Liver (tissue), 9 donors: ENCODE results near the gene KAZN. TPM values are rescaled to one million over a fixed set of nuclear protein-coding genes. Genes with fewer than 3 reads are reported as not detected.
A peak's percentile ranks its signal among the peaks of the same experiment; 100 is the strongest.

ENCODE experiments used
- DNase-seq: peaks from one replicate; pipeline ENCODE4 v3.0.0-alpha.2; 2017; ENCODE audit warnings: low spot score
- H3K27ac ChIP-seq, 2 donors: one replicate each; pipeline ENCODE4 v1.7.0; 2013; ENCODE audit warnings: inconsistent platforms in 2 of 2, low read length in 2 of 2, control low read depth in 1 of 2, low read depth in 1 of 2, mild to moderate bottlenecking in 1 of 2
- H3K27me3 ChIP-seq, 4 donors: one replicate each; pipeline versions ENCODE4 v1.6.1 to v1.7.0; 2013; ENCODE audit warnings: low read length in 3 of 4, inconsistent platforms in 1 of 4, mild to moderate bottlenecking in 1 of 4, moderate library complexity in 1 of 4; ENCODE audit not compliant: control insufficient read depth in 4 of 4, insufficient read depth in 4 of 4
- H3K36me3 ChIP-seq, 4 donors: one replicate each; pipeline versions ENCODE4 v1.6.1 to v1.7.0; 2013; ENCODE audit warnings: low read length in 3 of 4, mild to moderate bottlenecking in 3 of 4, low read depth in 1 of 4, moderate library complexity in 1 of 4; ENCODE audit not compliant: control insufficient read depth in 4 of 4, insufficient read depth in 3 of 4
- H3K4me1 ChIP-seq, 4 donors: one replicate each; pipeline versions ENCODE4 v1.6.1 to v1.7.0; 2013; ENCODE audit warnings: low read length in 3 of 4, mild to moderate bottlenecking in 3 of 4, moderate library complexity in 1 of 4; ENCODE audit not compliant: control insufficient read depth in 4 of 4, insufficient read depth in 4 of 4
- H3K4me3 ChIP-seq, 3 donors: one replicate each; pipeline versions ENCODE4 v1.6.1 to v1.7.0; 2013; ENCODE audit warnings: low read length in 3 of 3, control low read depth in 1 of 3, low read depth in 1 of 3, mild to moderate bottlenecking in 1 of 3
- H3K9ac ChIP-seq, 2 donors: one replicate each; pipeline ENCODE4 v1.7.0; 2013; ENCODE audit warnings: low read length in 2 of 2, mild to moderate bottlenecking in 2 of 2, moderate library complexity in 2 of 2, control low read depth in 1 of 2, low read depth in 1 of 2
- H3K9me3 ChIP-seq, 4 donors: one replicate each; pipeline versions ENCODE4 v1.6.1 to v1.7.0; 2013; ENCODE audit warnings: low read length in 3 of 4; ENCODE audit not compliant: control insufficient read depth in 4 of 4
- ATF3 ChIP-seq: IDR thresholded peaks from 2 replicates; pipeline ENCODE4 v1.6.1; 2016; ENCODE audit warnings: antibody characterized with exemption
- CTCF ChIP-seq: fragments of 150-350 bp; IDR thresholded peaks from 2 replicates; pipeline ENCODE4 v1.5.1; 2017; ENCODE audit warnings: improper control_type of control experiment, low read depth, low read length; ENCODE audit not compliant: missing input control
- EGR1 ChIP-seq, 2 donors: IDR thresholded peaks; 2 replicates each; pipeline ENCODE4 v1.6.1; 2016 to 2018; ENCODE audit warnings: antibody characterized with exemption in 2 of 2, low read depth in 2 of 2
- FOXA1 ChIP-seq: IDR thresholded peaks from 2 replicates; pipeline ENCODE4 v1.6.1; 2016; ENCODE audit warnings: antibody characterized with exemption
- FOXA2 ChIP-seq: IDR thresholded peaks from 2 replicates; pipeline ENCODE4 v1.6.1; 2016; ENCODE audit warnings: antibody characterized with exemption
- GABPA ChIP-seq, 2 donors: IDR thresholded peaks in 1 of 2; conservative IDR thresholded peaks in 1 of 2; 2 replicates each; pipeline ENCODE4 v1.6.1; 2016; ENCODE audit warnings: antibody characterized with exemption in 2 of 2, mild to moderate bottlenecking in 1 of 2, moderate library complexity in 1 of 2
- HNF4A ChIP-seq, 2 donors: conservative IDR thresholded peaks; 2 replicates each; pipeline ENCODE4 v1.6.1; 2016; ENCODE audit warnings: antibody characterized with exemption in 2 of 2, mild to moderate bottlenecking in 2 of 2
- HNF4G ChIP-seq: IDR thresholded peaks from 2 replicates; pipeline ENCODE4 v1.6.1; 2016; ENCODE audit warnings: antibody characterized with exemption
- JUND ChIP-seq, 2 donors: IDR thresholded peaks; 2 replicates each; pipeline ENCODE4 v1.6.1; 2016; ENCODE audit warnings: antibody characterized with exemption in 2 of 2
- MAX ChIP-seq: IDR thresholded peaks from 2 replicates; pipeline ENCODE4 v1.6.1; 2016; ENCODE audit warnings: antibody characterized with exemption
- NR2F2 ChIP-seq: IDR thresholded peaks from 2 replicates; pipeline ENCODE4 v1.6.1; 2016; ENCODE audit warnings: antibody characterized with exemption
- RAD21 ChIP-seq, 2 donors: IDR thresholded peaks; 2 replicates each; pipeline ENCODE4 v1.6.1; 2016; ENCODE audit warnings: antibody characterized with exemption in 2 of 2, mild to moderate bottlenecking in 2 of 2
- RXRA ChIP-seq, 2 donors: IDR thresholded peaks; 2 replicates each; pipeline ENCODE4 v1.6.1; 2017 to 2018; ENCODE audit warnings: antibody characterized with exemption in 2 of 2, mild to moderate bottlenecking in 1 of 2
- SP1 ChIP-seq: IDR thresholded peaks from 2 replicates; pipeline ENCODE4 v1.6.1; 2018; ENCODE audit warnings: antibody characterized with exemption, mild to moderate bottlenecking
- TAF1 ChIP-seq: conservative IDR thresholded peaks from 2 replicates; pipeline ENCODE4 v1.6.1; 2016; ENCODE audit warnings: antibody characterized with exemption, mild to moderate bottlenecking
- YY1 ChIP-seq: IDR thresholded peaks from 2 replicates; pipeline ENCODE4 v1.6.1; 2016; ENCODE audit warnings: antibody characterized with exemption, mild to moderate bottlenecking
- ZBTB33 ChIP-seq: IDR thresholded peaks from 2 replicates; pipeline ENCODE4 v1.6.1; 2016; ENCODE audit warnings: antibody characterized with exemption
- WGBS: extraction: QIAGEN DNeasy Blood & Tissue Kit; methylation state at CpG from one replicate; pipeline ENCODE4 v1.1.7; 2013; 5-methylcytosine and 5-hydroxymethylcytosine counted together
- polyA plus RNA-seq, 2 donors: library from polyadenylated mRNA; stranded (reverse) in 1 of 2; unstranded in 1 of 2; fragments of 200-250 nt in 1 of 2; fragments of >200 nt in 1 of 2; fragmentation: Nextera tagmentation in 1 of 2; extraction: Ambion mirVana in 1 of 2; gene quantifications; one replicate each; pipeline versions ENCODE4 v1.2.1 to v1.2.3, GENCODE V29; 2013 to 2015
- total RNA-seq, 2 donors: library from RNA; depleted of rRNA; stranded (reverse); fragments of >200 nt; gene quantifications; one replicate each; pipeline ENCODE4 v1.2.3, GENCODE V29; 2014
- donor health status: healthy.
- donor health status: healthy.
- donor health status: healthy.
- donor health status: healthy.
- donor health status: healthy.

KAZN gene
- total and polyA plus RNA-seq, 4 donors: 1.9 to 6.9 (median 2.4) TPM

GRCh38 chr1:14930247-14930965 is 331.9 kb downstream of the KAZN start:
- Histone ChIP-seq H3K4me1 (no peaks in the 10 kb centered on the region), H3K9me3 (no peaks in the 10 kb centered on the region), H3K27me3 (peaks cover 0 to 17% (median 1%) of the 10 kb centered on the region in 4 donors), H3K4me3 (no peak overlapping the region), H3K9ac (no peak overlapping the region), H3K27ac (peak overlapping the region; percentile 58 to 66), H3K36me3 (no peaks in the 10 kb centered on the region)
- 67% methylated on average over 15 of the region's 15 CpGs for whole genome bisulfite sequencing
- no peak for DNase-seq
- no peak for TF ChIP-seq SP1
- TF ChIP-seq RAD21 (IDR thresholded peaks at IDR 0.05): no peak
- no peak for TF ChIP-seq TAF1
- no peak for TF ChIP-seq YY1
- TF ChIP-seq NR2F2: no peak
- TF ChIP-seq GABPA (IDR thresholded peaks at IDR 0.05 in 1 of 2, conservative IDR thresholded peaks at IDR 0.05 in 1 of 2): no peak
- TF ChIP-seq HNF4A (conservative IDR thresholded peaks at IDR 0.05): no peak
- TF ChIP-seq ATF3: no peak
- no peak for TF ChIP-seq RXRA (IDR thresholded peaks at IDR 0.05)
- no peak for TF ChIP-seq HNF4G
- TF ChIP-seq FOXA2: no peak
- no peak for TF ChIP-seq CTCF
- no peak for TF ChIP-seq ZBTB33
- TF ChIP-seq JUND (IDR thresholded peaks at IDR 0.05): no peak

GRCh38 chr1:14932034-14932638 is 333.7 kb downstream of the KAZN start:
- Histone ChIP-seq H3K9me3 (no peaks in the 10 kb centered on the region), H3K4me3 (no peak overlapping the region), H3K36me3 (no peaks in the 10 kb centered on the region), H3K27ac (no peak overlapping the region), H3K9ac (no peak overlapping the region), H3K27me3 (peaks cover 0 to 4% (median 0%) of the 10 kb centered on the region in 4 donors), H3K4me1 (peaks cover 0 to 2% (median 0%) of the 10 kb centered on the region in 4 donors)
- TF ChIP-seq RXRA (IDR thresholded peaks at IDR 0.05) (no peak), JUND (IDR thresholded peaks at IDR 0.05) (no peak), FOXA1 (no peak), SP1 (no peak), MAX (no peak), EGR1 (IDR thresholded peaks at IDR 0.05; ENCODE audit: low read depth in 2 of 2) (no peak), NR2F2 (no peak), RAD21 (IDR thresholded peaks at IDR 0.05) (no peak), TAF1 (no peak), GABPA (IDR thresholded peaks at IDR 0.05 in 1 of 2, conservative IDR thresholded peaks at IDR 0.05 in 1 of 2) (no peak), HNF4G (no peak), FOXA2 (no peak), HNF4A (conservative IDR thresholded peaks at IDR 0.05) (no peak)
- DNase-seq: no peak
- 90% methylated on average over 18 of the region's 18 CpGs for WGBS
